GM21390 (cell line): ENCODE data around the gene FAM222B.
"Not testable (repeated sequence)": the region's sequence is repeated elsewhere in the genome, so short reads cannot be mapped to it uniquely, and the experiment has no call there.

Experiments used
- ATAC-seq: cut with Tn5 transposase; IDR thresholded peaks from one replicate; pipeline ENCODE4 v1.9.1; 2021; ENCODE audit not compliant: unreplicated experiment

The FAM222B gene

DNA sequence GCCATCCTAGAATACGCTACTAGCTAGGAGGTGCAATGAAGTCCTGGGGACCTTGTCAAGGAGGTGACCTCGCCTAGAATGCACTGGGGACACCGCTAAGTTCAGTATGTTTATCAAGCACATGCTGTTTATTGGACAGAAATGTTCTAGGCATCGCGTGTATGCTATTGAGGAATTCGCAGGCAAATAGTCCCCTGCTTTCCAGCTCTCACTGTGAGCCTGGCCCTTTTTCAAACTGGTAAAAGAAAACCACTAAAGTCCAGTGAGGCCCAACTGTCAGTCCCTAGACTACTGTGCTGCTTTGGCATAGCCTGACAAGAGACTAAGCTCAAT is 1.2 kb upstream of the FAM222B start:
- ATAC-seq, result no peak

DNA sequence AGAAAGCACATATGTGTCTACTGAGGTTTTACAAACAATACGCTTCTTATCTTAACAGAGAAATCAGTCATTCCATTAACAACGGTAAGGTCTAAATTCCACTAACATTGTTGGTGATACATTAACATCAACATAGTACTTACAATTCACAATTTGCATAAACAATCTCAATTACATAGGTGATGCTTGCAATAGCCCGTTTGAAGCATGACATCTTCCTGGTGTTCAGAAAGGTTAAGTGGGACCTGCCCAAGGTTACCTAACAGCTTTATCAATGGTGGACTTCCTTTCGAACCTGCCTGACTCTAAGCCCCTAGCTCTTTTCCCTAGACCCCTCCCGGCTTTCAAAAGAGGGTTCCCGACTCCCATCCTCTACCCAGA is 699 bp downstream of the FAM222B start:
- no peak for ATAC-seq

DNA sequence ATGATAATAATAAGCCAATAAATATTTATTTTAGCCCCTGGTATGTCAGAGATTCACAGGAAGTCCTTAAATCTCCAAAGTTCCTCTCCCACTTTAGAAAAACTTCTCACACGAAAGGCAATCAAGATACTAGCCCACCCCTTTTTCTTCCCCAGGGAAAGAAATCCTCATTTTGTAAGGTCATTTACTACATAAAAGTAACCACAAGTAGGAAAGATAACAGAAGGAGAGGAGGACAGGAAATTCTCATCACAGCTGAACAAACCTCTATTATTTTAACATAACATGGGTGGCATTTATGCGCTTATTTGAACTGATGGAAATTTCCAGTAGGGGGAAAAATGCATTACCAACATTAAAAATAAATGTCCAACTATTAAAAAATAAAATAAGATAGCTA is 3.4 kb downstream of the FAM222B start:
- ATAC-seq, result no peak

DNA sequence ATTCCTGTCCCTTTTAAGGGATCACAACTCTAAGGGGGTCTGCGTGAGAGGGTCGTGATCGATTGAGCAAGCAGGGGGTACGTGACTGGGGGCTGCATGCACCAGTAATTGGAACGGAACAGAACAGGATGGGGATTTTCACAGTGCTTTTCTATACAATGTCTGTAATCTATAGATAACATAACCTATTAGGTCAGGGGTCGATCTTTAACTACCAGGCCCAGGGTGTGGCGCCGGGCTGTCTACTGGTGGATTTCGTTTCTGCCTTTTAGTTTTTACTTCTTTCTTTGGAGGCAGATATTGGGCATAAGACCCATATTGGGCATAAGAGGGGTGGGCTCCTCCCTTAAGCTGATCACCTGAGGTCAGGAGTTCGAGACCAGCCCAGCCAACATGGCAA is 6.0 kb downstream of the FAM222B start:
- not testable (repeated sequence) for ATAC-seq

DNA sequence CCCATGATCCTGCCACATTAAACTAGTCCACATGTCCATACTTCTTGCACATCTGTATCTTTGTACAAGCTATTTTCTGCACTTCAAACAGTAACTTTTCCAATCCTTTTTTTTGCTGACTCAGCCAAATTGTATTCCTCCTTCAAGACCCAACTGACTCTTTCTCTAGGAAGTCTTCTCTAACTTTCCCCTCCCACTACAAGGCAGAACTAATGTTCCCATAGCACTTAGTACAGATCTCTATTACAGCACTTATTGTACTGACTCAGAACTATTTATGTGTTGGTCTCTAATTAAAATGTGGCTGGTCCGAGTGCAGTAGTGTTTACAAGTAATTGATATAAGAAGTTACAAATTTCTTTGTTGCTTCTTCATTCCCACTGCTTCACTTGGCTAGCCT is 8.2 kb downstream of the FAM222B start:
- no peak for ATAC-seq

DNA sequence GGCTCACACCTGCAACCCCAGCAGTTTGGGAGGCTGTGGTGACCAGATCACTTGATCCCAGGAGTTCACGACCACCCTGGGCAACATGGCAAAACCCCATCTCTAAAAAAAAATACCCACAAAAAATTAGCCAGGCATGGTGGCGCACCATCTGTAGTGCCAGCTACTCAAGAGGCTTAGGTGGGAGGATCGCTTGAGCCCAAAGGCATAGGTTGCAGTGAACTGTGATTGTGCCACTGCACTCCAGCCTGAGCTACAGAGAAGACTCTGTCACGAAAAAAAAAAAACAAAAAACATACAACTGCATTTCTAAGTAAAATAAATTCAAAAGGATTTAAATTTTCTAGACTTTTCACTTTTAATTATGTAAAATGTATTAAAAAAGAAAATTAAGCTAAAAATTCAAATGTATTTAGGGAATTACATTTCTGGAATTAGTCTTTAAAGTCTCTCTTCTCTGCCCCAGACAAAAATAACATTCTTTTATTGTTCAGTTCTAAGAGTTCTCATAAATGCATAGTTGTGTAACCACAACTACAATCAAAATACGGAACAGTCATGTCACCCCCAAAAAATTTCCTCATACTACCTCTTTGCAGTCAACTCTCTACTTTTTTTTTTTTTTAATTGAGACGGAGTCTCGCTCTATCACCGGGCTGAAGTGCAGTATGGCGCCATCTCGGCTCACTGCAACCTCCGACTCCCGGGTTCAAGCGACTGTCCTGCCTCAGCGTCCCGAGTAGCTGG is 14.1 kb downstream of the FAM222B start:
- ATAC-seq, result no peak

DNA sequence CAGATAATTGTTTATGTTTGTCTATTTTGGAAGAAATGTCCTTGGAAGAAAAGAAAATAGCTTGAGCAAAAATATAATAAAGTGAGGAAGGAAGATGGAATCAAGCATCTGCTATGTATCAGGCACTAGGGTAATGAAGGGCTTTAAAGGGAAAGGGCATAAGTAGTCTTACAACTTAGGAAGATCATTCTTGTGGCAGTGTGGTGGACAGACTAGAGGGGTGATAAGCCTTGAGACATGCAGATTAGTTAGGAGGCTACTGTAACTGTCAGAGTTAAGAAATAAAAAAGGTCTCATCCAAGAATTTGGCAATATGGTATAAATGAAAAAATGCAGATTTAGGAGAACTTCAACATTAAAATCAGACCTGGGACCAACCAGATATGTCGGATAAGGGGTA is 14.9 kb downstream of the FAM222B start:
- ATAC-seq, result no peak

DNA sequence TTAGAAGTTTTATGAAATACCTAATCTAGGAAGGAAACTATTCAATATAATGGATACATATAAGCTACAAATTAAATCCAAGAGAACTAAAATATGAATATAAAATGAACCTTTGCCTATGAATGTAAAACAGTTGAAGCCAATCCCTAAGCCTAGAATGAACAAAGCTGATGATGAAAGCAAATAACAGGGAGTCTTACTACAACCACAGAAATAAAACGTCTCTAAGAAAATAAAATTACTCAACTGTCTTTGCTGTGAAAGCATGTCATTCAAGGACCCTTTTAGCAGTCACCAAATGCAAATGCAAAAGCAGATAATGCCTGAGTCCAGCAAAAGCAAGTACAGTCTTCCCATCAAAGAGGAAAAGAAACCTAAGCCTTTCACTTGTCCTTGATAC is 23.0 kb downstream of the FAM222B start:
- ATAC-seq, result no peak

DNA sequence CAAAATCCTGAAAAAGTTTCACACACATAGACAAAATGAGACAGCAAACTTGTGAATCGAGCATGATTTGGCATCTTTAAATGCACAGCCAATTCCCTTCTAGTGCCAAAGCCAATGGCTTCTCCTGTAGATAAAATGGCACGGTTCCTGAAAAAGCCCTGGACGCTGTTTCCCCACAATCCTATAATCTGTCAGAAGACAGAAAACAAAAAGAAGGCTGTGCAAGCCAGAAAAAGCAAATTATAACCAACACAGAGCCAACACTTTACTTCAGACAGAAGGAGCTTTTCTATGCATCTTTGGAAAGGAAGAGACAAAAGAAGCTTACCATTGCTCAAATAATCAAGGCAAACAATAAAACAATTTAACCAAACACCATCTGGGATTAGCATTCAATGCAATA is 23.8 kb downstream of the FAM222B start:
- no peak for ATAC-seq

DNA sequence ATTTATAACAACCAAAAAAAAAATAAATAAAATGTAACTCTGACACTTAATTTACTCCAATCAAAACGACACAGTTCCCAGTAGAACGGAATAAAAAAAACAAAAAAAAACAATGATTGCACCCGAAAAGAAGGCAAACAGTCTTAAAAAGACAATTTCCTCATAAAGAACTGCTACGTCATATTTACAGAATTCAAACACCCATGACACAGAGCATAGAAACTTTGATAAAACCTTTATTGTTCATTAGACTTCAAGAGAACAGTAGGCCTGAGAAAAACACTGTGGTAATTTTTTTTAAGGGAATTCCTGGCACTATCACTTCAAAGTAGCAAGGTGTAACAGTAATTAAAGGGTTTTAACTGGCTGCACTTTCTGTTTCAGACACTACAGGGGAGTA is 26.1 kb downstream of the FAM222B start:
- no peak for ATAC-seq

DNA sequence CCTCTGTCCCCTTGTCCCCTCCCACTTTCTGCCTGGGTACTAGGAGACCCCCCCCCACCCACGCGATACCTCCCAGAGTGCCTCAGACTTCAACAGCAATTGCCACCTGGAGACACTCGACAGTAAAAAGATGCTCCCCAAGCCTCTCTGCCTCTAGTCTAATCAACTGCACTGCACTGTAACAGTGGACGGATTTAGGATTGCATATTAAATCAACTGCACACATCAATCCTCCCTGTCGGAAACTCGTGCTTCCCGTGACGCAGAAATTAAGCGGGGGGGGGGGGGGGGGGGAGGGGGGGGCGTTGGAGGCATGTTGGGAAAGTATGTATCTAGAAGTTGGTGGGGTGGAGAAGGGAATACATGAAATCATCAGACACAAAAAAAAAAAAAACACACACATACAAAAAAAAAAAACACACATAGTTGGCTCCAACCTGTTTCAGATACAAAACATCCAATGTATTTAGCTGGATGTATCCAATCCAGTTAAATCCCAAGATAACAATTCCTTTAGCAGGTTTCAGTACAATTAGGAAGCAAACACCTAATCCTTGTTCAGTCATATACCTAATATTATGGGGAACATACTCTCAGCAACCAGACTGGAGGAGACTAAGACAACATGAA is 29.7 kb downstream of the FAM222B start:
- peak; percentile 17 for ATAC-seq

DNA sequence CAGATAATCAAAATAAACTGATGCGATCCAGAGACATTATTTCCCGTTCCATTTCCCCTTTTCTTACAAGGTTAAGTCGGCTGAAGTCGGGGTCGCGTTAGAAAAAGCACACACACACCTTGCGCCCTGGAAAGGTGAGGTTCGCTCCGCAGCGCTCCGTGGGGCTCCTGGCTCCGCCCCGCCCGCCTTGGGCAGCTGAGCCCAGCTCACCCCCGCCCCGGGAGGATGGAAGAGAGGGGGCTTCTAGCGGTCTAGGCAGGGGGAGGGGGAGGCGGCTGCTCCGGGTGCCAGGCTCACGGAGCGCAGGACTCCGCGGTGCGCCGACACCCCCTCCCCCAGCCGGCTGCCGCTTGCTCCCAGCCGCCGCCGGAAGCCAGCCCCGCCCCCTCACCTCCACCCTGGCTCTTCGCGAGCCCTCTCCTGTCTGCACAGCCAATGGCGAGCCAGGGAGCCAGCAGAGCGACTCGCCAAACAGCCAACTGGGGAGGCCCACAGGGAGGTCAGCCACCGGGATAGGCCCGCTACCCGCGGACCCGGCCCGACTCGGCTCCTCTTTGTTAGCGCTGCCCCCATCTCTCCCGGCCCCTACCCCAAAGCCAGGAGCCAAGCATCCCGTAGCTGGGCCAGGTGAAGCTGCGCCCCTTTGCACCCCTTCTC is 30.4 kb downstream of the FAM222B start:
- peak; percentile 98 for ATAC-seq

DNA sequence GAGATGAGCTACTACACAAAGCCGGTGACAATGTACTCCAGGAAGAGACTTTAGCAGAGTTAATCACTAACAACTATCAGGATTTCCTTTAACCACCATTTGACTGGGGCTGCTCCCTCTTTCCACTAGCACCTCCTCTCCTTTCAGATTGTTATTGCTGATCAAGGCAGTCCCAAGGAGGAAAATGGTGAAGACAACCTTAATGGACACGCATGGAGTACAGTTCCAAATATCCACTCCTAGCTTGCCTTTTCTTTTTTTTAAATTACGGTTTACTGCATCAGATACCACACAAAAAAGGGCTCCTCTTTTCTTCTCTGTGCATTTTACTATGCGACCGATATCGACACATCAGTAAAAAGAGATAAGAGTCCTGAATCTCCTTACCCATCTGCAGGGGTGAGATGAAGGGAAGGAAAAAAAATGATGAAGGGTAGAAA is 30.9 kb downstream of the FAM222B start:
- no peak for ATAC-seq

DNA sequence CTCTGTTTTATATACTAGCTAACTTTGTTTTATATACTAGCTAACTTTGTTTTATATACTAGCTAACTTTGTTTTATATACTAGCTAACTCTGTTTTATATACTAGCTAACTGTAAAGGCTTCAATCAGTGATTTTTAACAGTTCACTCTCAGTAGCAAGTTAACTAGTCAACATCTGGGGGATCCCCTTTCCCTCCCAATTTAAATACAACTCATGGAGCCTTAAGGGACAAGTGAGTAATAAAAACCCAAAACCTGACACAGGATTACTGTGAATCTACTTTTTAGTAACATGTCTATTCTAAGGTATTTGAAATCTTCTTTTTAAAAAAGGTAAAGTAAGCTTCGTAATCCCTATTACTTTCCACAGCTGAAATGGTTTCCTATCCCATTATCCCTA is 32.2 kb downstream of the FAM222B start:
- ATAC-seq, result no peak

DNA sequence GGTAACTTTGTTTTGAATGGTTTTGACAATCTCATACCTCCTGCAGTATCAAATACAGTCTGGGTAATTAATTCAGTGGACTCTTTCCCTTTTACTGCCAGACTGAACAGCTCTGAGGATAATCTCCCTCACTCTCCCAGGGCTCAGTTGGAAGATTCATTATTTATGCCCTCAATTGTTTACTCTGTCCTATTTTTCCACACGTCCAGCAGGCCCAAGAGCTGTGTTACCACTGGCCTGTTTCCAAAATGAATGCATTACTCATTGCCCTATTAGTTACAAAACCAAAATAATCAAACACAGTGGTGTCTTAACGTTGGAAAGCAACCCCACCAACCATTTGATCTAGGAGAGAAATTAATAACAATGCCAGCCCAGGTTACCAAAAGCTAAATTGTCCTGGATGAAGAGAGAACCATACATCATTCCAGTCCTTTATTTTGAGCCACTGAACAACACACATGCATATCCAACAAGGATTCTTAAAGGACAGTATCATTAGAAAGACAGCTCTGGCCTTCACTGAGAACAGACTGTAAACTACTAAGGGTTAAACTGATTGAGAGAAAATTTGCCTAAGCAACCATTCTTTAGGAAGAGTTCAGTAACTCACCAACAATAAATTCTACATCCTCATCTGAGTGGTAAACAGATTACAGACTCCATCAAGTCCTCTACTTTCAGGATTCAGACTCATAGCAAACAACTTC is 34.5 kb downstream of the FAM222B start:
- ATAC-seq, result no peak

DNA sequence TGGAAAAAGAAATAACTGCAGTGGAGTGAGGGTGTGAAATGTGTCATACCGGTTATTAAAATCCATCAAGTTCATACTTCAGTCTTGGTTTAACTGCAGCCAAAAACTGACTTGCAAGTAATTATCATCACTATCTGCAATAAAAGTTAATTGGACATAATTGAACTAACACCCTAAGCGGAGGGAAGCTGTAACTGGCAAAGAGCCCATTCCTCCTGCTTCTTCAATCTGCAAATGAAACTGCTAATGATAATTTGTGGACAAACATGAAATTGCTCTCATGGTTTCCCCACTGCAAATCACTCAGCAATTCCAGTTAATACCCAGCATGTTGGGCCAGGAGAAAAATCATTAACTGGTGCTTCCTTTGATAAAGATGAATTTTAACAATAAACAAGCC is 46.5 kb downstream of the FAM222B start:
- no peak for ATAC-seq

DNA sequence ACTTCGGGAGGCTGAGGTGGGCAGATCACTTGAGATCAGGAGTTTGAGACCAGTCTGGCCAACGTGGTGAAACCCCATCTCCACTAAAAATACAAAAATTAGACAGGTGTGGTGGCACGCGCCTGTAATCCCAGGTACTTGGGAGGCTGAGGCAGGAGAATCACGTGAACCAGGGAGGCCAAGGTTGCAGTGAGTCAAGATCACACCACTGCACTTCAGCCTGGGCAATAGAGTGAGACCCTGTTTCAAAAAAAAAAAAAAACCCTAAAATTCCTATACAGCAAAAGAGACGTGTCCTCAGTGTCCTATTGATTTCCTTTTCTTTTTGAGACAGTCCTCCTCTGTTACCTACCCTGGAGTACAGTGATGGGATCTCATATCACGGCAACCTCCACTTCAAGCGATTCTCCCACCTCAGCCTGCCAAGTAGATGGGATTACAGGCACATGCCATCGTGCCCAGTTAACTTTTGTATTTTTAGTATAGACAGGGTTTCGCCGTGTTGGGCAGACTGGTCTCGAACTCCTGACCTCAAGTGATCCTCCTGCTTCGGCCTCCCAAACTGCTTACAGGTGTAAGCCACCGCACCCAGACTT is 47.6 kb downstream of the FAM222B start:
- not testable (repeated sequence) for ATAC-seq

DNA sequence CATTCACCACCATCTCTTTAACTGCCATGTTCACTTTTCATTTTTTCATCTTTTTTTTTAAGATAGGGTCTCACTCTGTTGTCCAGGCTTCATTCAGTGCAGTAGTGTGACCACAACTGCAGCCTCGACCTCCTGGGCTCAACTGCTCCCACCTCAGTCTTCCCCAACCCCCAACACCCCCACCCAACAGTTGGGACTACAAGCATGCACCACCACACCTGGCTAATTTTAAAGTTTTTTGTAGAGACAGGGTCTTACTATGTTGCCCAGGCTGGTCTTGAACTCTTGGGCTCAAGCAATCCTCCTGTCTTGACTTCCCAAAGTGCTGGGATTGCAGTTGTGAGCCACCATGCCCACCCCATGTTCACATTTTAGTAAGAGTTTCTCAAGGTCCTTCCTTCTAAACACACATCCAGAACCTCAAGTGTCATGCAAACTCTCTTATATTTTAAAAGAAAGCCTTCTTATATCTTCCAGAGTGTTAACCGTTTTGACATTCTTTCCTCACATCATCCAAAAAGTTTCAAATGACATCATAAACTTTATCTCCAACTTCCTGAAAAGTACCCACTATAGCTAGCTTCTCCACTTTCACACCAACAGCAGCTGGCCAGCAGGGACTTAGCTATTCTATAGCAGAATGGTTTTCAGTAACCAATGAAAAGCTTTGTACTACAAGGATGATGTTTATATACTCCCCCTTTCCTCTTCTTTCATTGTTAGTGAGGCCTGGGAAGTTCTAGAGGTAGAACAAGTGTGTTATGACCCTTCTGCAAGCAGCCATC is 49.5 kb downstream of the FAM222B start:
- ATAC-seq, result no peak

DNA sequence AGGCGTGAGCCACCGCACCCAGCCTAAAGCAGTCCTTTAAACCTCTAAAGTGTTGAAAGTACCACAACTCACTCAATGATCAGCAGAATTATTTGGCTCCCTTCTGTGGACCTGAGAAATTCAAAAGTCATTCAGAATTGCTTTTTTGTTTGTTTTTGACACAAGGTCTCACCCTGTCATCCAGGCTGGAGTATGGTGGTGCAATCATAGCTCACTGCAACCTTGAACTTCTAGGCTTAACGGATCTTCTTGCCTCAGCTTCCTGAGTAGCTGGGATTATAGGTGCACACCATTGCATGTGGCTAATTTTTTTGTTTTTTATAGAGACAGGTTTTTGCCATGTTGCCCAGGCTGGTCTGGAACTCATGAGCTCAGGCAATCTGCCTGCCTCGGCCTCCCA is 54.5 kb downstream of the FAM222B start:
- ATAC-seq, result no peak

DNA sequence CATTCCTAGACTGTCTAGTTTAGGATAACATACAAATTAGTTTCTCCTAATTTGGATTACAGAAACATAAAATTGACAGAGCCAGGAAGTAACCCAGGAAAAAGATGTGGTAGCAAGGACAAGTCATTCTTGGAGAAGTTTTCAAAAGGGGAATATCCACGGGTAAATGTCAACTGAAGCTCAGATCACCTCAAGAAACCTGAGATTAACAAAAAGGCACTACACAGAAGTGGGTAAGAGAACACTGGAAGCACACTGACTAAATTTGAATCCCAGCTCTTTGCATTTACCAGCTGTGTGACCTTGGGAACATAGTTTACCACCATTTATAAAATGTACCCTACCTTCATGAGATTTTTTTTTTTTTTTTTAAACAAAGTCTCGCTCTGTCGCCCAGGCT is 59.4 kb downstream of the FAM222B start:
- no peak for ATAC-seq

DNA sequence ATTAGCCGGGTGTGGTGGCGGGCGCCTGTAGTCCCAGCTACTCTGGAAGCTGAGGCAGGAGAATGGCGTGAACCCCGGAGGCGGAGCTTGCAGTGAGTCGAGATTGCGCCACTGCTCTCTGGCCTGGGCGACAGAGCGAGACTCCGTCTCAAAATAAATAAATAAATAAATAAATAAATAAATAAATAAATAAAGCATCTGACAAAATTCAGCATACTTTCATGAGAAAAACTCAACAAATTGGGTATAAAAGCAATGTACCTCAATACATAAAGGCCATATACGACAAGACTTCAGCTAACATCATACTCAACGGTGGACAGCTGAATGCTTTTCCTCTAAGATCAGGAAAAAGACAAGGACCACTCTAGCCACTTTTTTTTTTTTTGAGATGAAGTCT is 63.0 kb downstream of the FAM222B start:
- not testable (repeated sequence) for ATAC-seq
